IPS-20b (cell line): Measurements from ENCODE around the gene PTGES3.

Experiments
- H3K27ac ChIP-seq: one replicate; pipeline ENCODE4 v1.5.1; 2013; ENCODE audit warnings: low read length
- H3K27me3 ChIP-seq: 2 replicates; pipeline ENCODE4 v1.6.1; 2013; ENCODE audit warnings: mild to moderate bottlenecking, low read length, inconsistent platforms; ENCODE audit not compliant: insufficient read depth
- H3K36me3 ChIP-seq: 2 replicates; pipeline ENCODE4 v1.6.1; 2013; ENCODE audit warnings: low read depth, mild to moderate bottlenecking, inconsistent platforms, low read length, moderate library complexity; ENCODE audit not compliant: insufficient read depth
- H3K4me1 ChIP-seq: 2 replicates; pipeline ENCODE4 v1.6.1; 2013; ENCODE audit warnings: mild to moderate bottlenecking, control low read depth, inconsistent platforms, low read length, moderate library complexity; ENCODE audit not compliant: insufficient read depth
- H3K4me3 ChIP-seq: 2 replicates; pipeline ENCODE4 v1.5.1; 2013; ENCODE audit warnings: mild to moderate bottlenecking, low read length, inconsistent platforms
- H3K9ac ChIP-seq: 2 replicates; pipeline ENCODE4 v1.6.1; 2013; ENCODE audit warnings: low read depth, mild to moderate bottlenecking, inconsistent platforms, low read length, moderate library complexity
- H3K9me3 ChIP-seq: 2 replicates; pipeline ENCODE4 v1.6.1; 2013; ENCODE audit warnings: mild to moderate bottlenecking, low read depth, low read length, inconsistent platforms; ENCODE audit not compliant: insufficient read depth

PTGES3 gene

DNA sequence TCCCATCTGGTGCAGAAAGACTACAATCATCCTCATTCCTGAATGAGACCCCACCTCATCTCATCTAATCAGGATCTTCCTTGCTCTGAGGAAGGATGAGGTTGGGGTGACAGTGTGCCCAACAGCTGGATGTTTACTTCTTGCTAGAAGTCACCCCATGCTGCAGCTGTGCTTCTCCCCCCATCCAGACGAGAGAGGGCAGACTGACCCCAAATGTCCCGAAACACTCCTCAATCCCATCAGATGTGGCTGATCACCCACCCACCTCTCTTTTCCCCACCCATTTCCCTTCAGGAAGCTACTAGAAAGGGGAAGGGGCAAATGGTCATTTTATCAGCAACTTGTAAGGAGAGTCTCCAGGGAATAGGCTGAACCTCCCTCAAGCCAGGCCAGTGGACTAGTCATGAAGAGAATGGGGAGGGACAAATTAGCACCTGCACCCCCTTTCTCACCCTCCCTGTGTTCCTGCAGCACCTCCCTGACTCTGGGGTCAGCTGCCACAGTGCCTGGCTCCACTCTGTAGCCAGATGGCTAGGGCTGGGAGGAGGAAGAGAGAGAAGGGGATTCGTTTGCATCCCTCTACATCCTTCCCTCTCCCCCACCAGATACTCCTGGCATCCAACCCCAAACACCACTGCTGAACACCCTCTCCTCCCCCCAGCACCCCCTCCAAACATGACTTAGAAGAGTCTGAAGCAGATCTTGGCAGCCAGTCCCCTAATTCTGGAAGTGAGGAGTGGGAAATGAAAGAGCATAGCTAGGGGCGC lies 55.2 kb downstream of the PTGES3 start:
- peak overlapping the region; percentile 37 for H3K4me3 ChIP-seq
- H3K9me3 ChIP-seq: no peaks in the 10 kb centered on the region
- H3K27ac ChIP-seq: no peak overlapping the region
- no peak overlapping the region; the same call in 1 of the 2 replicates for H3K9ac ChIP-seq
- H3K27me3 ChIP-seq: no peaks in the 10 kb centered on the region
- H3K36me3 ChIP-seq: peaks cover 8% of the 10 kb centered on the region
- H3K4me1 ChIP-seq: peaks cover 40% of the 10 kb centered on the region

GRCh38 chr12:56631790-56632700 lies 56.0 kb downstream of the PTGES3 start:
- Histone ChIP-seq H3K4me3 (peak overlapping the region; percentile 37), H3K27ac (no peak overlapping the region), H3K4me1 (peaks cover 35% of the 10 kb centered on the region)

GRCh38 chr12:56630180-56630632 lies 57.9 kb downstream of the PTGES3 start, which contains the start of gene BAZ2A:
Gene BAZ2A (minus strand): TSS chr12:56630326. CDS start chr12:56617530, 12,796 bp downstream.
- Histone ChIP-seq H3K27me3 (no peaks in the 10 kb centered on the region), H3K4me3 (peak within 1 kb of the TSS; percentile 73), H3K27ac (peak within 1 kb of the TSS; percentile 55), H3K9me3 (no peaks in the 10 kb centered on the region), H3K4me1 (peaks cover 33% of the 10 kb centered on the region), H3K36me3 (peaks cover 13% of the 10 kb centered on the region; the same call in 1 of the 2 replicates), H3K9ac (peak within 1 kb of the TSS; percentile 91)

More at GRCh38 chr12:56631790-56632700, 56.0 kb downstream of the PTGES3 start:
- Histone ChIP-seq H3K36me3 (peaks cover 2% of the 10 kb centered on the region; the same call in 1 of the 2 replicates), H3K9ac (peak overlapping the region; percentile 43; the same call in 1 of the 2 replicates), H3K27me3 (no peaks in the 10 kb centered on the region), H3K9me3 (no peaks in the 10 kb centered on the region)

DNA sequence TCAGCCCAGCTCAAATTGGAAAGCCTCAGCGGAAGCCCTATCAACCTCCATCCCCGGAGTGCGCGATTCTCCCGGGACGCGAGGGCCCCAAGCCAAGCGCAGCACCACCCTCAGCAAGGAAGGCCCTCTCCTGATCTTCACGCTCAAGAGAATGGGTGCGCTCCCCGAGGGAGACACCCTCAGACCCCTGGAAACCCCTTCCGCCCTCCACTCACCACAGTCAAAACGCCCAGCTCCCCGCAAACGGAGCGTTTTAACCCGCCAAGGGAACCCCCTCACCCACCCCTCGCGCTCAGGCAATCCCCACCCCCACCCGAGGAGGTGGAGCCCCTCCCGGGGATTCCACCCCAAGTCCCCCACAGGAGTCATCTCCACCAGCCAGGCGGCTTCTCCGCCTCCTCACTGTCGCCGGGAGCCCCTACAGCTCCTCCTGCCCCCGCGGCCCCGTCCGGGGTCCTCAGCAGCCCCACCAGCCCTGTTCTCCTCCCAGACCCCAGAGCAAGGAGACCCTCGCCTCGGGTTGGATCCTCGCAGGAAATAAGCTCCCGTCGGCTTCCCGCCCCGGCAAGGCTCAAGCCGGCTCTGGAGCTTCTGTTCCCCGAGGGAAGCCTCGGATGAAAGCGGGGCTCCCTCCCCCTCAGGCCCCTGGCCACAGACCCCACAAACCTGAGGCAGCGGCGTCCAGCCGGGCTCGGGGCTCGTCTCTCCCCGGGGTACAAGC lies 58.5 kb downstream of the PTGES3 start:
- peak overlapping the region; percentile 55 for H3K27ac ChIP-seq
- no peaks in the 10 kb centered on the region for H3K27me3 ChIP-seq
- peak overlapping the region; percentile 73 for H3K4me3 ChIP-seq
- peaks cover 33% of the 10 kb centered on the region for H3K4me1 ChIP-seq
- peak overlapping the region; percentile 91 for H3K9ac ChIP-seq
- peaks cover 13% of the 10 kb centered on the region; the same call in 1 of the 2 replicates for H3K36me3 ChIP-seq
- H3K9me3 ChIP-seq: no peaks in the 10 kb centered on the region

GRCh38 chr12:56628671-56629458 lies 59.2 kb downstream of the PTGES3 start:
- Histone ChIP-seq H3K9me3 (no peaks in the 10 kb centered on the region), H3K36me3 (peaks cover 13% of the 10 kb centered on the region; the same call in 1 of the 2 replicates), H3K4me1 (peaks cover 33% of the 10 kb centered on the region), H3K4me3 (peak overlapping the region; percentile 73), H3K27ac (no peak overlapping the region), H3K9ac (peak overlapping the region; percentile 91), H3K27me3 (no peaks in the 10 kb centered on the region)

- H3K4me3 ChIP-seq: no peak overlapping the region
- H3K4me1 ChIP-seq: peaks cover 15% of the 10 kb centered on the region
- no peak overlapping the region for H3K9ac ChIP-seq
- H3K9me3 ChIP-seq: no peaks in the 10 kb centered on the region
- H3K27ac ChIP-seq: no peak overlapping the region
- no peaks in the 10 kb centered on the region for H3K27me3 ChIP-seq
- H3K36me3 ChIP-seq: peaks cover 20% of the 10 kb centered on the region
Measured at GRCh38 chr12:56626701-56627100, 61.4 kb downstream of the PTGES3 start.

DNA sequence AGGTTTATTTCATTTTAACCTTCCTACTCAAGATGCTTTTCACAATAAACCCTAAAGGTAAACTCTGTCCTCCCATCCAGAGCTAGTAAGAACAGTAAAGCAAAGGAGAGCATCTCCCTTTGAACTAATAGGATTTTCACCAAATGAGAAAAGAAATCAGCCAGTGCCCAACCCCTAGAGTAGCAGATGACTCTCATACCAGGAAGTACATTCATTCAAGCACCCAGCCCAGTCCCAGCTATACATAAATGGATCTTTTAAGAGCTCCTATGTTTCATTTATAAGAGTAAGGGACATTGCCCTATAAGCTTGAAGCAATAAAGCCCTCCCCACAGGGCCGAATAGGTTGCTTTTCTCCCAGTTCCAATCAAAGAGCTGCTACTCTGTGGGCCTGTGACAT lies 65.5 kb downstream of the PTGES3 start:
- no peaks in the 10 kb centered on the region for H3K9me3 ChIP-seq
- no peak overlapping the region for H3K27ac ChIP-seq
- H3K27me3 ChIP-seq: no peaks in the 10 kb centered on the region
- no peak overlapping the region for H3K9ac ChIP-seq
- H3K4me1 ChIP-seq: no peaks in the 10 kb centered on the region
- H3K4me3 ChIP-seq: no peak overlapping the region
- peaks cover 42% of the 10 kb centered on the region for H3K36me3 ChIP-seq

GRCh38 chr12:56616925-56617324 lies 71.2 kb downstream of the PTGES3 start:
- H3K36me3 ChIP-seq: peaks cover 78% of the 10 kb centered on the region
- H3K4me3 ChIP-seq: no peak overlapping the region
- no peak overlapping the region for H3K27ac ChIP-seq
- no peak overlapping the region for H3K9ac ChIP-seq
- H3K9me3 ChIP-seq: no peaks in the 10 kb centered on the region
- H3K27me3 ChIP-seq: no peaks in the 10 kb centered on the region
- H3K4me1 ChIP-seq: no peaks in the 10 kb centered on the region

- peaks cover 84% of the 10 kb centered on the region for H3K36me3 ChIP-seq
- no peaks in the 10 kb centered on the region for H3K27me3 ChIP-seq
- H3K9ac ChIP-seq: no peak overlapping the region
- H3K4me1 ChIP-seq: no peaks in the 10 kb centered on the region
- no peak overlapping the region for H3K27ac ChIP-seq
- H3K4me3 ChIP-seq: no peak overlapping the region
- H3K9me3 ChIP-seq: no peaks in the 10 kb centered on the region
Measured at GRCh38 chr12:56616244-56616643, 71.8 kb downstream of the PTGES3 start.

DNA sequence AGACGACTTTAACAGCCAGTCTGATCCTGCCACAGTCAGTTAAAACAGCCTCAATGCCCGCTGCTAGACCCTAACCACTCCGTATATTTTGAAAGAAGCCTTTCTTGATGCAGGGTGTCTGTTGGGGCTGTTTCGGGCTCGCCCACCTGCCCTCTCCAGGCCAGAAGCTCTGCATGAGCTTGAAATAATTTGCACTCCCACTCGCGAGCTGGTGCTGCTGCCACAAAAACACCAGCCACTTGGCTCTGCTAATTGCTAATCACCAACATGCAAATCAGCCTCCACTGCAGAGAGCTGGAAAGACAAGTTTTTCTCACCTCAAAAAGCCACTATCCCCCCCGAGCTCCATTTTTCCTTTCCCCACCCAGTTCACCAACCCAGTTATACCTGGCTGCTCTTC lies 73.5 kb downstream of the PTGES3 start:
- H3K27me3 ChIP-seq: no peaks in the 10 kb centered on the region
- no peak overlapping the region for H3K4me3 ChIP-seq
- H3K9ac ChIP-seq: no peak overlapping the region

More for the DNA sequence above, 73.5 kb downstream of the PTGES3 start:
- Histone ChIP-seq H3K9me3 (no peaks in the 10 kb centered on the region), H3K27ac (no peak overlapping the region), H3K4me1 (no peaks in the 10 kb centered on the region), H3K36me3 (peaks cover 84% of the 10 kb centered on the region)
